HCT116 (cell line): ENCODE data around the gene TSKU.

Source experiments
- CTCF ChIP-seq, 3 experiments: fragments of 200-600 bp in 1 of 3; sonication (generic) in 1 of 3; IDR thresholded peaks in 2 of 3; conservative IDR thresholded peaks in 1 of 3; 2 replicates each; pipeline ENCODE4 v1.5.1; 2012 to 2017; ENCODE audit warnings: low read depth in 2 of 3, low read length in 2 of 3, antibody characterized with exemption in 1 of 3, borderline replicate concordance in 1 of 3, control low read depth in 1 of 3, mild to moderate bottlenecking in 1 of 3, mixed read lengths in 1 of 3, mixed run types in 1 of 3, moderate library complexity in 1 of 3; ENCODE audit not compliant: insufficient read depth in 1 of 3
- EGR1 ChIP-seq: IDR thresholded peaks from 2 replicates; pipeline ENCODE4 v1.6.1; 2012; ENCODE audit warnings: low read depth
- EZH2phosphoT487 ChIP-seq: fragments of 200-600 bp; IDR thresholded peaks from 2 replicates; pipeline ENCODE4 v1.6.1; 2018; ENCODE audit warnings: antibody characterized with exemption, borderline replicate concordance
- JUND ChIP-seq: IDR thresholded peaks from 2 replicates; pipeline ENCODE4 v1.6.1; 2012
- POLR2A ChIP-seq: IDR thresholded peaks from 2 replicates; pipeline ENCODE4 v1.7.0; 2011; ENCODE audit warnings: borderline replicate concordance; ENCODE audit not compliant: insufficient read depth, insufficient read length; ENCODE audit errors: extremely low read depth
- POLR2AphosphoS5 ChIP-seq: IDR thresholded peaks from 2 replicates; pipeline ENCODE4 v1.6.1; 2011; ENCODE audit warnings: mild to moderate bottlenecking, low read depth, low read length, moderate library complexity
- SIN3A ChIP-seq: IDR thresholded peaks from 2 replicates; pipeline ENCODE4 v1.6.1; 2012; ENCODE audit warnings: low read depth
- SP1 ChIP-seq: IDR thresholded peaks from 2 replicates; pipeline ENCODE4 v1.6.1; 2012; ENCODE audit warnings: low read depth
- ZNF274 ChIP-seq: fragments of 200-500 bp; sonication (Bioruptor generic); IDR thresholded peaks from 2 replicates; pipeline ENCODE4 v1.6.1; 2014; ENCODE audit warnings: mild to moderate bottlenecking, low read depth, low read length, inconsistent platforms

DNA sequence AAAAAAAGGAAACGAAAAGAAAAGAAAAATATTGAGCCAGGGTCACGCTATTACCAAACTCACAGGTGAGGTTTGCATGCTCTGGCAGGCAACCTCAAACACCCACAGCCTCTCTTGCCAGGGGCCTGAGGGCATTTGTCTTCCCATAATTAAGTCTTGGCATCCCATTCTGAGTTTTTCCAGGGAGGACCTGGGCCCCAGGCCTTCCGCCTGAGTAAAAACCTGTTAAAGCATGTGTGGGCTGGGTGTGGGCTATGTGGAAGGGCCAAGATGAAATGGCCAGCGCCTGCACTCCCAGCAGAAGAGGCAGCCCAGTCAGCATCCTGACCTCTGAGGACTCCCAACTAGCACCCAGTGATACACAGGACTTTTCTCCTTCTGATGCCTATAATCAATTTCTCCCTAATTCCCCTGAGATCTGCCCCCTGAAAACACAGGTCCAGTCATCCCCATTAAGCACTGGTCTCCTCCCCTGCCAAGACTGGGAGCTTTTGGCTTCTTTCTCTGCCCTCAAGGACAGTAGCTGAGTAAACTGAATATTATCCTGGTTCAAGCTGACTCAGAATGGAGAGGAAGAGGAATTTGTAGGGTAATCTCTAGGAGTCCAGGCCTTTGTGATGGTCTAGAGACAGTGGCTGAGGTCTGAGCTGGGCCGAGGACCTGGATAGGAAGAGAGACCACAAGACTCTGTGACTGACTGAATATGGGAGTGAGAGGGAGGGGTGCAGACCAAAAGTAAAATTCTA, 42.0 kb downstream of the TSKU start:
- TF ChIP-seq SP1, result no peak
- TF ChIP-seq SIN3A, result no peak
- TF ChIP-seq EZH2phosphoT487, result no peak
- no peak for TF ChIP-seq CTCF (IDR thresholded peaks at IDR 0.05 in 2 of 3, conservative IDR thresholded peaks at IDR 0.05 in 1 of 3; ENCODE audit: borderline replicate concordance in 1 of 3, insufficient read depth in 1 of 3, low read depth in 2 of 3, low read length in 2 of 3)
- no peak for TF ChIP-seq JUND
- TF ChIP-seq POLR2AphosphoS5, result no peak
- no peak for TF ChIP-seq POLR2A
- no peak for TF ChIP-seq ZNF274
- no peak for TF ChIP-seq EGR1
